DMS153 treated with DMSO at 0.1 percent for 48 hours (cell line): Measurements from ENCODE around the gene DKK2.
"Not testable (repeated sequence)": the region's sequence is repeated elsewhere in the genome, so short reads cannot be mapped to it uniquely, and the experiment has no call there.

Experiments
- DNase-seq: peaks from one replicate; lab custom pipeline; 2025; ENCODE audit not compliant: unreplicated experiment; lab: John Stamatoyannopoulos, UW

Gene DKK2

GRCh38 chr4:106914223-106914622, 121.9 kb downstream of the DKK2 start:
- no peak for DNase-seq

- no peak for DNase-seq
Observed at GRCh38 chr4:106909486-106910188, 126.5 kb downstream of the DKK2 start.

- DNase-seq: not testable (repeated sequence)
Observed at GRCh38 chr4:106908049-106908448, 128.1 kb downstream of the DKK2 start.

GRCh38 chr4:106907216-106907615, 128.9 kb downstream of the DKK2 start:
- no peak for DNase-seq

GRCh38 chr4:106906728-106907127, 129.4 kb downstream of the DKK2 start:
- no peak for DNase-seq

GRCh38 chr4:106898621-106899230, 137.4 kb downstream of the DKK2 start:
- peak; percentile 11 for DNase-seq

- no peak for DNase-seq
Observed at GRCh38 chr4:106893903-106894302, 142.2 kb downstream of the DKK2 start.

- no peak for DNase-seq
Observed at GRCh38 chr4:106893395-106893881, 142.7 kb downstream of the DKK2 start.

GRCh38 chr4:106892786-106893185, 143.3 kb downstream of the DKK2 start:
- DNase-seq: no peak

GRCh38 chr4:106875340-106875739, 160.8 kb downstream of the DKK2 start:
- DNase-seq: no peak
